Measurements from ENCODE around the gene ANKFY1.

- TF ChIP-seq CTCF (IDR thresholded peaks at IDR 0.05; ENCODE audit: borderline replicate concordance, extremely low read depth, low read length, poor library complexity, severe bottlenecking) (no peak), EZH2 (IDR thresholded peaks at IDR 0.05; ENCODE audit: borderline replicate concordance, low read depth, low read length, severe bottlenecking) (no peak)
These were observed 121.5 kb downstream of the ANKFY1 start for GRCh38 chr17:4142107-4142900.
